Colonic mucosa (tissue), 4 donors: Measurements from ENCODE around the gene SLC10A7. TPM values are rescaled to one million over a fixed set of nuclear protein-coding genes. Genes with fewer than 3 reads are reported as not detected.

ENCODE experiments used
- DNase-seq: peaks from one replicate; pipeline ENCODE4 v3.0.0-alpha.2; 2020
- H3K27ac ChIP-seq: fragments of 200-600 bp; one replicate; pipeline ENCODE4 v1.8.0; 2021
- H3K27me3 ChIP-seq: fragments of 200-600 bp; one replicate; pipeline ENCODE4 v1.8.0; 2021
- H3K36me3 ChIP-seq: fragments of 200-600 bp; one replicate; pipeline ENCODE4 v1.8.0; 2021
- H3K4me1 ChIP-seq: fragments of 200-600 bp; one replicate; pipeline ENCODE4 v1.8.0; 2021; ENCODE audit warnings: mild to moderate bottlenecking
- H3K4me3 ChIP-seq: fragments of 200-600 bp; one replicate; pipeline ENCODE4 v1.8.0; 2021
- H3K9ac ChIP-seq, 2 donors: one replicate each; pipeline ENCODE4 v1.7.0; 2013; ENCODE audit warnings: control low read depth in 2 of 2, low read depth in 2 of 2, low read length in 2 of 2
- H3K9me3 ChIP-seq: fragments of 200-600 bp; one replicate; pipeline ENCODE4 v1.8.0; 2021
- CTCF ChIP-seq: fragments of 200-600 bp; IDR thresholded peaks from one replicate; pipeline ENCODE4 v1.8.0; 2022; ENCODE audit warnings: antibody characterized with exemption, mild to moderate bottlenecking
- intact Hi-C: fragments of 100-400 bp; cut with DNase I; formaldehyde crosslinking; loops from one replicate; pipeline ENCODE4 v1.14.1; 2022
- total RNA-seq, 2 donors: library from RNA; stranded (reverse); fragmentation: NEBNext Ultra II Directional in 1 of 2; extraction: Animal tissue kit (Norgen Biotek cat#: 25700) in 1 of 2; gene quantifications; one replicate each; pipeline ENCODE4 v1.2.1, GENCODE V29; 2021
- donor health status: healthy.
- donor health status: DM: no; HTN: no; CAD: no.
- donor health status: DM: no; HTN: no; CAD: no.

SLC10A7 gene
- total RNA-seq, 2 donors from 2014 or later: 17.4 to 19.2 TPM

GRCh38 chr4:146498291-146498690 is 23.4 kb downstream of the SLC10A7 start:
- Histone ChIP-seq H3K4me3 (no peak overlapping the region), H3K9me3 (no peaks in the 10 kb centered on the region), H3K36me3 (no peaks in the 10 kb centered on the region), H3K27ac (no peak overlapping the region), H3K4me1 (no peaks in the 10 kb centered on the region), H3K27me3 (no peaks in the 10 kb centered on the region), H3K9ac (no peak overlapping the region)
- TF ChIP-seq CTCF: no peak
- DNase-seq: no peak
- intact Hi-C loops: no loop called here

GRCh38 chr4:146495269-146495668 is 26.5 kb downstream of the SLC10A7 start:
- Histone ChIP-seq H3K9me3 (no peaks in the 10 kb centered on the region), H3K9ac (no peak overlapping the region), H3K27me3 (no peaks in the 10 kb centered on the region), H3K27ac (no peak overlapping the region), H3K36me3 (no peaks in the 10 kb centered on the region), H3K4me3 (no peak overlapping the region), H3K4me1 (no peaks in the 10 kb centered on the region)
- TF ChIP-seq CTCF: no peak
- intact Hi-C loops: no loop called here
- DNase-seq: no peak

- DNase-seq: no peak
- intact Hi-C loops: no loop called here
- no peak for TF ChIP-seq CTCF
- H3K36me3 ChIP-seq: no peaks in the 10 kb centered on the region
- no peaks in the 10 kb centered on the region for H3K4me1 ChIP-seq
- no peak overlapping the region for H3K4me3 ChIP-seq
- H3K9me3 ChIP-seq: no peaks in the 10 kb centered on the region
- no peaks in the 10 kb centered on the region for H3K27me3 ChIP-seq
- H3K9ac ChIP-seq: no peak overlapping the region
- H3K27ac ChIP-seq: no peak overlapping the region
Observed at GRCh38 chr4:146494143-146494542, 27.6 kb downstream of the SLC10A7 start.

GRCh38 chr4:146490106-146490505 is 31.6 kb downstream of the SLC10A7 start:
- no peak overlapping the region for H3K9ac ChIP-seq
- no peaks in the 10 kb centered on the region for H3K27me3 ChIP-seq
- no peak for TF ChIP-seq CTCF
- no peaks in the 10 kb centered on the region for H3K9me3 ChIP-seq
- no peaks in the 10 kb centered on the region for H3K4me1 ChIP-seq
- intact Hi-C loops: no loop called here
- no peak overlapping the region for H3K27ac ChIP-seq
- H3K4me3 ChIP-seq: no peak overlapping the region
- no peak for DNase-seq
- no peaks in the 10 kb centered on the region for H3K36me3 ChIP-seq

- DNase-seq: no peak
- Histone ChIP-seq H3K4me1 (no peaks in the 10 kb centered on the region), H3K9ac (no peak overlapping the region), H3K4me3 (no peak overlapping the region), H3K9me3 (no peaks in the 10 kb centered on the region), H3K36me3 (no peaks in the 10 kb centered on the region), H3K27me3 (no peaks in the 10 kb centered on the region), H3K27ac (no peak overlapping the region)
- intact Hi-C loops: no loop called here
- no peak for TF ChIP-seq CTCF
Observed at GRCh38 chr4:146488495-146489174, 33.1 kb downstream of the SLC10A7 start.
